Effector CD4-positive, alpha-beta T cell (primary cell): ENCODE measurements around the gene PCLO. TPM values are rescaled to one million over a fixed set of nuclear protein-coding genes. Genes with fewer than 3 reads are reported as not detected.

ENCODE experiments used
- DNase-seq: peaks from one replicate; pipeline ENCODE4 v3.0.0-alpha.2; 2020
- total RNA-seq: gene quantifications from one replicate; lab custom pipeline; 2026; lab: John Stamatoyannopoulos, UW

The PCLO gene
- total RNA-seq: not detected

- DNase-seq: no peak
Measured at GRCh38 chr7:83162402-83163256, at the start of gene PCLO. TSS of gene PCLO (minus strand) at chr7:83162884. CDS start at chr7:83162592, 292 bp downstream.

DNA sequence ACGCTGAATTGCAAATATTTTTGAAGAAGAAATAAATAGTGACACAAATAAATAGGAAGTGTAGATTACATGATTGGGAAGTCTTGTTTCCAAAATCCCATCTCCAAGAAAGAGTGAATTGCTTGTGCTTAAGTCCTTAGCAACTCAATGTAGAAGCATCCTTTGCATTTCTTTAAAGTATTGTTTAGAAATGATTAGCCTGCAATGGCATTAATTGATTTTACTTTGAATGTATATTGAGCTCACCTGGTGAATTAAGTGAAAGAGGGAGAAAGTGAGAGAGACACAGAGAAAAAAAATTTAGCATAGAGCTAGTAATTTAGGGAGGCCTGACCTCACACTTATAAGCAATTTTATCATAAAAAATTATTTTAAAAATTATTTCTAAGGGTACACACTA, 49.0 kb upstream of the PCLO start:
- no peak for DNase-seq

- no peak for DNase-seq
Measured at GRCh38 chr7:83210479-83210878, 47.8 kb upstream of the PCLO start.

DNA sequence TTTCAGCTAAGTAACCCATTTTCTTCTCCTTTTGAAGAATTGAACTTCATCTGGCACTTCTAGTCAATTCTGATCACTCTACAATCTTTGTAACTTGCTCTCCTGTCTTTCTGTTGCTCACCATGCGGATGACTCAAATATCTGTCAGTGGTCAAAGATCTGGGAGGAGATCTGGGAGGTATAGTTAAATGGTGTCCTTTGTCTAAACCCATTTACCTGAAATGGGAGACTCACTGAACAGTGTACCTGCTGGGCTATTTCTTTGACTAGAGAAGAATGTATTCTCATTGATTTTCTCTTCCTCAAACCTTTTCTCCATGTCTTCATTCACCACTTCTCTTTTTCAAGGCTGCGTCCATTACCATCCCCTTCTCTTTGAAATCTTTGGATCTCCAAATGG, 42.0 kb upstream of the PCLO start:
- DNase-seq: no peak

DNA sequence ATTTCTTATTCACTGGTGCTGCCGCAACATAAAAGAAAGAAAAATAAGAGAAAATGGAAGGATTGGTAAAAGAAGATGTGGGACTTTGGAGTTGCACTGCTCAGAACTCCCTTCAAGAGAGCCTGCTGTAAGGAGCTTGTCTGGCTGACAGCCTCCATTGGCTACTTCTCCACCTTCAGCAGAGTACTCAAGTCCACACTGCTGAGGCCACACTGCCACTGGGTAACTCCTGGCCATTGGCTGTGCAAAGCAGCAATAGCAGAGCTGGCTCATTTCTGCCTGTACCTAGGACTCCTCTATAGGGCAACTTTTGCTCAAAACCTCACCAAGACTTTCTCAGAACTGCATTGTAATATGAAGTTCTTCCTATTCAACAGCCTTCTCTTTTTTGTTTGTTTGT, 38.7 kb upstream of the PCLO start:
- DNase-seq: no peak

DNA sequence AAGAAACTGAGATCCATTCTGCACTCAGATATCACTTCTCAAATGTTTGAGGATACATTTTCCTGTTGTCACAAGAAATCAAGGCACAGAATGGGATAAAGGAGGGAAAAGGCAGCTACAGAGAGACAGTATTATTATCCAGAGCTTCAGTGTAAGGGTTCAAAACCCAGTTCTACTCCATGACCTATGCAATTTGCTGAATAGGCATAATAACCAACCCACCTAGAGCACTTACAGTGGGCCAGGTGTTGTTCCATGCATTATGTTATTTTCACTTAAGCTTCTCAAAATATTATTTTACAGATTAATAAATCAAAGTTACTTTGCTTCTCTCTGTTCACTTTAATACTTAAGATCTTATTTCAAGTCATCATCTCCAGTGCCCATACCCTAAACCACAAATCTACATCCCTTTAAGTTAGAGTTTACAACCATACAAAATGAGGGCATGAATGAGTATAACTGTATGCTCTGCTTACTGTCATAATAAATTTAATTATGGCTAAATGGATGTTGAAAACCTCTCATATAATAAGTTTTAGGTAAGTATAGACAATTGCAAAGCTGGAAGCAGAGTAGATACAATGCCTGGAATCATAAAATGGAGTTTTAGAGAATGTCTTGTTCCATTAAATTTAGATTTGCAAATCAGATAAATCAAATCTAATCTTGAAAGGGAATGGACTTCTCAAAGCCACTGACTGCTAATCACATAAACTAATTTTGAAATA, 28.1 kb upstream of the PCLO start:
- no peak for DNase-seq

- no peak for DNase-seq
Measured at GRCh38 chr7:83178796-83179195, 16.1 kb upstream of the PCLO start.

DNA sequence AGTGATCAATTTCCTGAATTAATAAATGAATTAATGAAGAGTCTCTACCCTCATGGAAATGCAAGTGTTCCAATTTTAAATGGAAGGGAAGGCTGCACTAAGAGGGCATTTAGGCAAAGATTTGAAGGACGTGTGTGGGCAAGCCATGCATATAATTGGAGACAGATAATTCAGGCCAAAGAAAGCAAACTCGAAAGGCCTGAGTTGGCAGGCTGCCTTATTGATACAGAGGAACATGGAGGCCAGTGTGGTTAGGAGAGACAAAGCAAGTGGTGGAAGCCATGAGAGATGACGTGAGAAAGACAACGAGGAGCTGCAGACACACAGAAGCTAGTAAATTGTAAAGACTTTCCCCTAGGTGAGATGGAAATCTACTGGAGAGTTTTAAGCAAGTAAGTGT, 15.4 kb upstream of the PCLO start:
- no peak for DNase-seq

DNA sequence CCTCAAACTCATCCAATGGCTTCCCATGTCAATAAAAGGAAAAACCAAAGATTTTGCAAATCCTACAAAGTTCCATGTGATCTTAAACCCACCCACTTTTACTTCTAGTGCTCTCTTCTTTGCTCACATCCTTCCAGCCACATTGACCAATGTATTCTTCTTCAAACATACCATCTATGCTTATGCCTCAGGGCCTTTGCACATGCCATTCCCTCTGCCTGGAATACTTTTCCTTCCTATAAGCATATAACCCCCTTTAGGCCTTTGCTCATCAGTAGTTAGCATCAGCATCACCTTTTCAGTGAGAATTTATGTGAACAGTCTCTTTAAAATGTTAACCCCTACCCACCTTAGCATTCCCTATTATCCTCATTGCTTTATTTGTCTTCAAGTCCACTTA, 11.0 kb upstream of the PCLO start:
- DNase-seq: no peak

DNA sequence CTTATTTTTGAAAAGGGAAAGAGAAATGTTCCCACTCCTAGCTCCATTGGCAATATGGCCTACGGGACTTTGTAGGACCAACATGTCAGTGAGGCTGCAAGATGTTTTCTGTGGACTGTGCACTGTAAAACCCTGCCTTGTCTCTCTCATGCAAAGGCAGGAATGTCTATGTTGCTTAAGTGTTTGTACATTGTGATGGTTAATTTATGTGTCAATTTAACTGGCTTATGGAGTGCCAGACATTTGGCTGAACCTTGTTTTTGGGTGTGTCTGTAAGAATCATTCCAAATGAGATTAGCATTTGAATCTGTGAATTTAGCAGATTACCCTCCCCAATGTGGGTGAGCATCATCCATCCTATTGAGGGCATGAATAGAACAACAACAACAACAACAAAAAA, 4.1 kb upstream of the PCLO start:
- DNase-seq: no peak

- DNase-seq: no peak
Measured at GRCh38 chr7:83161899-83162401, 734 bp downstream of the PCLO start.

DNA sequence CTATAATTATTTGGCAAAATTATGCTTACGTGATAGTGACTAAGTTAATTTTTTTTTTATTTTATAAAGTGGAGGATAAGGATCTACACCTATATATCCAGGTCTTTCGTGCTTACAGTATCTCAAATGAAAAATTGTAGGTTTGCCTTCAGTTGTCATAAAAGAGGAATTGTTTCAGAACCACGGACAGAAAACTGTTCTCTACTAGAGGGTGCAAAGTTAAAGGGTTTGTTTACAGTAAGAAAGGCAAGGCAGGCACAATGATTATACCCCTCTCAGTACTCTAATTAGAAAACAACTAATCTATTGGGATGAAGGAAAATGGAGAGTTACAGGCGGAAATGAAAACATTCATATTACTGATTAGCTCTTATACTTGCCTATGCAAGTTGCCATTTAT, 1.5 kb downstream of the PCLO start:
- no peak for DNase-seq

GRCh38 chr7:83159731-83160130, 3.0 kb downstream of the PCLO start:
- DNase-seq: no peak

- DNase-seq: no peak
Measured at GRCh38 chr7:83156006-83156405, 6.7 kb downstream of the PCLO start.

DNA sequence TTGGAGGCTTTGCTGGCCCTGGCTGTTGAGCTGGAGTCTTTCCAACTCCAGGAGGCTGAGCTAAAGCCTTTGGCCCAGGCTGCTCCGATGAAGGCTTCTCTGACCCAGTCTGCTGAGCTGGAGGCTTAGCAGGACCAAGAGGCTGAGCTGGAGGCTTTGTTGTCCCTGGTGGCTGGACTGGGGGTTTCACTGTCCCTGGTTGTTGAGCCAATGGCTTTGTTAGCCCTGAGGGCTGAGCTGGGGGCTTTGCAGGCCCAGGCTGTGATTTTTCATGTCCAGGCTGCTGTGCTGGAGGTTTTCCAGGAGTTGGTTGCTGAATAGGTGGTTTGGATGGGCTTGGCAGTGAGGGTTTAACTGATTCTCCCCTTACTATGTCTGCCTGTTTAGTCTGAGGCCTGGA, 7.3 kb downstream of the PCLO start:
- DNase-seq: no peak

- DNase-seq: no peak
Measured at GRCh38 chr7:83153419-83153818, 9.3 kb downstream of the PCLO start.

DNA sequence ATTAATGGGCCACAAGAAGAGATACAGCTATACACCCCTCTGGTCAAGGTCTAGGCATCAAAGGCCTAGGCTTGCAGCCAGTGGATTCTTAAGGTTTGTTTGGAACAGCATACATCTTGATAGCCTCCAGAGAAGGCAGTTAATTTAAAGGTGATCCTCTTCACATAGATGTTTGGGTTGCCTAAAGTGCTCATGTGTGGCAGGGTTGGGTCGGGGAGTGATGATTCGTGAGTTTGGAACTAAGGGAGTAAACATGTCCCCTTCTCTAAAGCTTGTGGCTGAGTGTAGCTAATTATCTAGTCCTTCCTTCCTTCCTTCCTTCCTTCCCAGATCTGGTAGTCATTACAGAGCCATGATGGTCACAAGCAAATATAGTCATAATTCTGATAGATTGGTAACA, 12.4 kb downstream of the PCLO start:
- DNase-seq: no peak

DNA sequence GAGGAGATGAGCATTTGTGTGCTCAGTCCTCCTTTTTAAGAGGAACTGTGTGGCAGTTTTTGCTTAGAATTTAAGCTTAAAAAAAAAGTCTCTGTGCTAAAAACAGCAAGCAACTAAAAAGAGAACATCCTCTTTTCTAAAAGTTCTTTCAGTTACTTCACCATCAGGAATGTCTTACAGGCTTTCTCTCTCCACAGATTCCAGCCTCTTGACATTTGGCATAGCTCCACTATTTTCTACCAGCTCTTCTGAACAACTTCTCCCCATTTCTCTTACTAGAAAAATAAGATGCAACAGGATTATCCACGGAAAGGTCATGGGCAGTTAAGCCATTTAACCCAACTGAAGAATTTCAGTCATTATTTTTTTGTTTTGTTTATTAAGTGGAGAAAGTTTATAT, 13.2 kb downstream of the PCLO start:
- no peak for DNase-seq

- no peak for DNase-seq
Measured at GRCh38 chr7:83148776-83149175, 13.9 kb downstream of the PCLO start.

DNA sequence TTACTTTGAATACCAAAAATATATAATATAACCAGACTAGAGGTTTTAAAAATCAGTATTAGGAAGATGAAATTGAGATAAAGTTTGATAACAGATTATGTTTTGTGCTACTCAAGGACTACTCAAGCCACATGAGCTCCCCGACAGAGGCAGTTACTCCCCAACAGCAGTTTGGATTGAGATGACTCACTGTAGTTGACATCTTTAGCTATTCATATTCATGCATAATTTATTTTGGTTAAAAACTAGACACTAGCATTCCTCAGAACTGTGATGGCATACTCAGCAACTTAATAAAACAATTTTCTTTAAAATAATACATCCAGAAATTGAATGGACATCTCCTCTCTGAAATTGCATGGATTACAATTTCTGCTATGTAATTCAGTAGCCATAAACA, 19.6 kb downstream of the PCLO start:
- no peak for DNase-seq

GRCh38 chr7:83142365-83142764, 20.3 kb downstream of the PCLO start:
- no peak for DNase-seq

DNA sequence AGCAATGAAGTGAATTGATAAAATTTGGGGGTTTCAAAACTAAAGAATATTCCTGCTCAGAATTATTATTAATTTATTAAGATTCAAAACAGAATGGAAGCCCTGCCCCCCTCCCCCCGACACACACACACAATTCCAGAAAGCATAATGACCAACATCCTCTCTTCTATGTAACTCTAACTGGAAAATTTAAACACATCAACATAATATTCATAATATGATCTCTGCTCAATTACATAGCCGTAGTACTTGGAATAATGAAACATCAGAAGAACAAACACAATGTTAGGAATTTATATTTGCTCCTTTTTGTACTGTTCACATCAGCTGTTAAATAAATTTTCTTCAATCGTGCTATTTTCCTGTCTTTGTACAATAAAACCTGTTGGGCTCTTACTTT, 20.8 kb downstream of the PCLO start:
- no peak for DNase-seq

DNA sequence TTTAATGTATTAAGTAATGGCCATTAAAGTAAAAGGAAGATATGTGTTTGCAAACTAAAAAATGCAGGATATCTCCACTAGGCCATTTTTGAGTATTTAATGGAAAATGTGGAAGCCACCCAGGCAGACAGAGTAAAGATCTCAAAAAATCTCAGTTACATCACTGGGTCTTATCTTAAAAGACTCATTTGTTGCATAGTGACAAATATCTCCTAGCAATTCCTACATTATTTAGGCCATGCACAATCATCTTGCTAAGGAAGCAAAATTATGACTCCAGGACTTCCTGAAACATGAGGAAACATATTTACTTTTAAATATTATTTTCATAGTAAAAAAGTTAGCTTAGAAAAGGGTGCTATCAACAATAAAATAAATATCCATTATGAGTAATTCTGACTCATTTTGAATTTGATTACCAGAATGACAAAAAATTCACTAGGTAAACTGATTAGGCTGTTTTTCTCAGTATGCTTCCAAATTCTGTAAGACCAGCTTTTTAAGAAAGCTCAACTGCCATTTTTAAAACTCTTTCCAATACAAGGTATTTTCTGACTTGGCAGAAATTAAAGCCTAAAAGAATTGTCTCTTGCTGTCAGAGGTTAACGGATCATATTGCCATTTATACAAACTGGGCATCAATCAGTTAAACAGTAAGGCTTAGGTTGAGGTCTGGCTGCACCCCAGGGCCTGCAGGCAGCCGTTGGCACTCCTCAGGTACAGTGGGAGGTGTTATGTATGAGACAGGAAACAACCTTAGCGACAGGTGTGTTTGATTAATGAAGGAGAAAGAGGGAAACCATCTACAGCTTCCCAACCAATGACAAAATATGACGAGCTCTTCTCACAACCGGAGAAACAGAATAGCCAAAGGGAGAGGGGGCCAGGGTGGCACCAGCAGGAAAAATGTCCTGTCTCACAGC, 31.8 kb downstream of the PCLO start:
- no peak for DNase-seq
